Gastrocnemius medialis (tissue), 4 donors: ENCODE measurements around the gene ATP4B. TPM values are rescaled to one million over a fixed set of nuclear protein-coding genes. Genes with fewer than 3 reads are reported as not detected.

Experiments
- ATAC-seq, 2 donors: fragments of 150-250 bp; one replicate each; pipeline ENCODE4 v1.9.1; 2016
- DNase-seq, 2 donors: peaks; one replicate each; pipeline ENCODE4 v3.0.0-alpha.2; 2019
- H3K27ac ChIP-seq, 4 donors: fragments of 200-600 bp; sonication (generic); 1 replicate in 1 of 4; 2 replicates in 3 of 4; pipeline ENCODE4 v1.5.1; 2016 to 2018; ENCODE audit warnings: mild to moderate bottlenecking in 2 of 4, moderate library complexity in 1 of 4
- H3K27me3 ChIP-seq, 3 donors: fragments of 200-600 bp; sonication (generic) in 2 of 3; 1 replicate in 1 of 3; 2 replicates in 2 of 3; pipeline versions ENCODE4 v1.5.1 to v1.6.0; 2016 to 2019; ENCODE audit warnings: mild to moderate bottlenecking in 1 of 3, moderate library complexity in 1 of 3
- H3K36me3 ChIP-seq, 2 donors: fragments of 200-600 bp; sonication (generic) in 1 of 2; one replicate each; pipeline ENCODE4 v1.5.1; 2017 to 2018
- H3K4me1 ChIP-seq, 2 donors: fragments of 200-600 bp; sonication (generic) in 1 of 2; one replicate each; pipeline ENCODE4 v1.5.1; 2016 to 2017; ENCODE audit warnings: mild to moderate bottlenecking in 2 of 2
- H3K4me3 ChIP-seq, 4 donors: fragments of 200-600 bp; sonication (generic) in 3 of 4; 1 replicate in 1 of 4; 2 replicates in 3 of 4; pipeline ENCODE4 v1.5.1; 2016 to 2019; ENCODE audit warnings: mild to moderate bottlenecking in 2 of 4
- H3K9me3 ChIP-seq, 3 donors: fragments of 200-600 bp; sonication (generic) in 2 of 3; 1 replicate in 1 of 3; 2 replicates in 2 of 3; pipeline ENCODE4 v1.5.1; 2016 to 2019
- CTCF ChIP-seq, 5 experiments: fragments of 450-650 bp in 3 of 5; fragments of 200-600 bp in 2 of 5; sonication (generic) in 2 of 5; IDR thresholded peaks in 4 of 5; conservative IDR thresholded peaks in 1 of 5; 1 replicate in 4 of 5; 2 replicates in 1 of 5; pipeline ENCODE4 v1.5.1; 2016 to 2019; ENCODE audit warnings: antibody characterized with exemption in 5 of 5, mild to moderate bottlenecking in 3 of 5, moderate library complexity in 3 of 5
- POLR2A ChIP-seq, 2 donors: fragments of 450-650 bp; IDR thresholded peaks; one replicate each; pipeline ENCODE4 v1.6.1; 2017; ENCODE audit warnings: antibody characterized with exemption in 2 of 2, mild to moderate bottlenecking in 2 of 2, moderate library complexity in 2 of 2
- in situ Hi-C, 4 donors: fragments of 200-750 bp; cut with MboI; loops; one replicate each; pipeline versions ENCODE4 v1.15.0 to v1.8.0; 2017; ENCODE audit warnings: low sequenced_read_pairs in 4 of 4
- intact Hi-C: fragments of 100-400 bp; cut with DNase I; formaldehyde crosslinking; loops from one replicate; pipeline ENCODE4 v1.15.1; 2023; ENCODE audit warnings: low total_unique reads
- total RNA-seq, 4 donors: library from RNA; depleted of rRNA; stranded (reverse); fragments of >200 nt; gene quantifications; one replicate each; pipeline versions ENCODE4 v1.1.0 to v1.2.3, GENCODE V29; 2016

ATP4B gene
- total RNA-seq, 4 donors from 2014 or later: not detected

DNA sequence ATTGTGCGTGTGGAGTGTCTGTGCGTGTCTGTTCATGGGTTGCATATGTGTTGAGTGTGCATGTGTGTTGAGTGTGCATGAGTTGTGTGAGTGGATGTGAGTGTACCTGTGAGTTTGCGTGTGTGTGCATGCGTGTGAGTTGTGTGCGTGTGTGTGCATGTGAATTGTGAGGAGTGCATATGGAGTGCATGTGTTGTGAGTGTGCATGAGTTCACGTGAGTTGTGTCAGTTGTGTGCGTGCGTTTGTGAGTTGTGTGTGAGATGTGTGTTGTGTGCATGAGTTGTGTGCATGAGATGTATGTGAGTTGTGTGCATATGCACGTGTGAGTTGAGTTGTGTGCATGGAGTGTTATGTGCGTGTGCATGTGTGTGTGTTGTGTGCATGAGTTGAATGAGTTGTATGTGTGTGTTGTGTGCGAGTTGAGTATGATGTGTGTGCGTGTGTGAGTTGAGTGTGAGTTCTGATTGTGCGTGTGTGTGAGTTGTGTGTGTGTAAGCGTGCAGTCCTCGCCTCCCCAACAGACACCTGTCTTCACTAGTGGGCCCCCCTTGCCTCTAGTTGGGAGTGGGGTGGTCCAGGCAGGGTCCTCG, 44.1 kb downstream of the ATP4B start:
- Histone ChIP-seq H3K36me3 (no peaks in the 10 kb centered on the region), H3K4me3 (no peak overlapping the region), H3K9me3 (no peaks in the 10 kb centered on the region), H3K27ac (no peak overlapping the region), H3K27me3 (no peaks in the 10 kb centered on the region), H3K4me1 (no peaks in the 10 kb centered on the region)
- TF ChIP-seq POLR2A (IDR thresholded peaks at IDR 0.05): no peak
- TF ChIP-seq CTCF (IDR thresholded peaks at IDR 0.05 in 4 of 5, conservative IDR thresholded peaks at IDR 0.05 in 1 of 5): no peak
- in situ Hi-C loops (no loop called here), intact Hi-C loops (no loop called here)
- DNase-seq (no peak), ATAC-seq (no peak)

DNA sequence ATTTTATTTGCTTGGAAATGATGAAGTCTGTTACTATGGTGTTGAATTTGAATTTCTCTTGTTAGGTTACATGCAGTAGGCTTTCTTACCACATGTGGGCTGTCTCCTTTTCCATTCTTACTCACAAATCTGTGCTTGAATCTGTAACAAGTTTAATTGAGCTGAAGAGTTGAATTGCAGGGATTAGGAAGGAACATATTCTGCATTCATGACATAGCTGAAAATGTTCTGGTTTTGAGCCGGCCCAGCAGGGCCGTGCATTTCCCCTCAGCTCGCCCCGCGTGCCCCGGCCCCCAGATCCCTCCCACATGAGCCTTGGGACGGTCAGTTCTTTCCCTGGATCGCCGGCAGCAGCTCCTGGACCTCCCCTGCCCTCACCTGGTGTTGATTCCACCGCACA, 45.4 kb downstream of the ATP4B start:
- intact Hi-C loops (no loop called here), in situ Hi-C loops (no loop called here)
- H3K27ac ChIP-seq: no peak overlapping the region
- DNase-seq: no peak
- no peaks in the 10 kb centered on the region for H3K9me3 ChIP-seq
- ATAC-seq: no peak
- no peak for TF ChIP-seq POLR2A (IDR thresholded peaks at IDR 0.05)
- no peak for TF ChIP-seq CTCF (IDR thresholded peaks at IDR 0.05 in 4 of 5, conservative IDR thresholded peaks at IDR 0.05 in 1 of 5)
- H3K4me1 ChIP-seq: no peaks in the 10 kb centered on the region
- H3K27me3 ChIP-seq: no peaks in the 10 kb centered on the region
- H3K4me3 ChIP-seq: no peak overlapping the region
- no peaks in the 10 kb centered on the region for H3K36me3 ChIP-seq

DNA sequence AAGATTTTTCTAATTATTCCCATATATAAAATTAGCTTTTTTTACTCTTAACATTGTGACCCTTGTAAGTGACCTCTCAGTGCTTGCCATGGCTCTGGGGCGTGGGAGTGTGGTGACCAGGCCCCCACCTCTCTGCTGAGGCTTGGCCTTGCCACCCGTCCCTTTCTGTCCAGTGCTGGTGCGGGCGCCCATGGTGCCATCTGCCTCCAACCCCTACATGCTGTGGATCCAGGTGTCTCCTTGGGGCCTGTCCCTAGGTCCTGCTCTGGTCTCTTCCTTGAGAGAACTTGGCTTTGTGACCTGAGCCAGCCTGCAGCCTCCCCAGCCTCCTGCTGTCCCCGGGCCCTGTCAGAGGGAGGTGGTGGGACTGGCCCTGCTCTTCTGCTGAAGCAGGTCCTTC, 46.0 kb downstream of the ATP4B start:
- no peaks in the 10 kb centered on the region for H3K9me3 ChIP-seq
- H3K27ac ChIP-seq: no peak overlapping the region
- H3K27me3 ChIP-seq: no peaks in the 10 kb centered on the region
- H3K36me3 ChIP-seq: no peaks in the 10 kb centered on the region
- DNase-seq: no peak
- H3K4me1 ChIP-seq: no peaks in the 10 kb centered on the region
- no peak overlapping the region for H3K4me3 ChIP-seq
- intact Hi-C loops (no loop called here), in situ Hi-C loops (no loop called here)
- TF ChIP-seq CTCF (IDR thresholded peaks at IDR 0.05 in 4 of 5, conservative IDR thresholded peaks at IDR 0.05 in 1 of 5): no peak
- no peak for TF ChIP-seq POLR2A (IDR thresholded peaks at IDR 0.05)
- no peak for ATAC-seq

DNA sequence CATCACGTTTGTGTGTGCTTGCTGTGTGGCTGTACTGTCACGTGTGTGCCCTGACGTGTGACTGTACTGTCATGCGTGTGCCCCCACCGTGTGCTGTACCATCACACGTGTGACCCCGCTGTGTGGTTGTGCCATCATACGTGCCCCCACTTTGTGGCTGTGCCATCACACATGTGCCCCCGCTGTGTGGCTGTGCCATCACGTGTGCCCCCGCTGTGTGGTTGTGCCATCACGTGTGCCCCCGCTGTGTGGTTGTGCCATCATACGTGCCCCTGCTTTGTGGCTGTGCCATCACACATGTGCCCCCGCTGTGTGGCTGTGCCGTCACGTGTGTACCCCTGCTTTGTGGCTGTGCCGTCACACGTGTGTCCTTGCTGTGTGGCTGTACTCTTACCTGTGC, 47.7 kb downstream of the ATP4B start:
- DNase-seq (no peak), ATAC-seq (no peak)
- TF ChIP-seq POLR2A (IDR thresholded peaks at IDR 0.05) (no peak), CTCF (IDR thresholded peaks at IDR 0.05 in 4 of 5, conservative IDR thresholded peaks at IDR 0.05 in 1 of 5) (no peak)
- H3K27ac ChIP-seq: no peak overlapping the region
- no peaks in the 10 kb centered on the region for H3K9me3 ChIP-seq
- no peak overlapping the region for H3K4me3 ChIP-seq
- intact Hi-C loops (no loop called here), in situ Hi-C loops (no loop called here)
- H3K4me1 ChIP-seq: no peaks in the 10 kb centered on the region
- no peaks in the 10 kb centered on the region for H3K36me3 ChIP-seq
- H3K27me3 ChIP-seq: no peaks in the 10 kb centered on the region

GRCh38 chr13:113609616-113610015, 48.4 kb downstream of the ATP4B start:
- no peaks in the 10 kb centered on the region for H3K36me3 ChIP-seq
- no peaks in the 10 kb centered on the region for H3K9me3 ChIP-seq
- intact Hi-C loops: no loop called here
- ATAC-seq: no peak
- DNase-seq: no peak
- TF ChIP-seq CTCF (IDR thresholded peaks at IDR 0.05 in 4 of 5, conservative IDR thresholded peaks at IDR 0.05 in 1 of 5): no peak
- TF ChIP-seq POLR2A (IDR thresholded peaks at IDR 0.05): no peak
- H3K4me1 ChIP-seq: no peaks in the 10 kb centered on the region
- no peaks in the 10 kb centered on the region for H3K27me3 ChIP-seq
- in situ Hi-C loops: no loop called here
- no peak overlapping the region for H3K27ac ChIP-seq
- H3K4me3 ChIP-seq: no peak overlapping the region
